ENCODE measurements around the gene GAL3ST1. TPM values are rescaled to one million over a fixed set of nuclear protein-coding genes. Genes with fewer than 3 reads are reported as not detected.
A peak's percentile ranks its signal among the peaks of the same experiment; 100 is the strongest.

Gene GAL3ST1
- total and polyA plus RNA-seq, 5 experiments from 2014 or later, result 1.1 to 2.7 (median 1.6) TPM; not detected in 2

DNA sequence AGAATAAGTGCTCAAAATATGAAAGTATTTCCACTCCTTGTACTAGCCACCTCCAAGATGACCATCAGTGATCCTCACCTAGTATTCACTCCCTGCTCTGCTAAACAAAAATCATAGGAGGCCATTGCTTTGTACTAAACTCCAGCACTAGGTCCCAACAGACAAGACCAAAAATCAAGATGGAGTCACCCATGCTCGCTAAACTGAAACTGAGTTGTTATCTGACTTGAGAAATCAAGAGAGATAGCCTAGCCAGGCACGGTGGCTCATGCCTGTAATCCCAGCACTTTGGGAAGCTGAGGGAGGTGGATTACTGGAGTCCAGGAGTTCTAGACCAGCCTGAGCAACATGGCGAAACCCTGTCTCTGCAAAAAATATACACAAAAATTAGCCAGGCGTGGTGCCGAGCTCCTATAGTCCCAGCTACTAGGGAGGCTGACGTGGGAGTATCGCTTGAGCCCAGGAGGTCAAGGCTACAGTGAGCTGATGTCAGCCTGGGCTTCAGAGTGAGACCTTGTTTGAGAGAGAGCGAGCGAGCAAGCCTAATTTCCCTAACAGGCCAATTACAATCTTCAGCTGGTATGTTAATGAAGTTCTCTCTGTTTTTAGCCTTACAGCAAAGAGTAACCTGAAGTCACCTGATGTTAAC lies 37.3 kb downstream of the GAL3ST1 start:
- no peak overlapping the region for H3K27ac Mint-ChIP-seq
- POLR2A ChIA-PET, result no interaction called here
- ATAC-seq, result no peak
- peaks cover 0 to 3% (median under 1%) of the 10 kb centered on the region in 4 donors for H3K4me1 Mint-ChIP-seq
- H3K4me3 Mint-ChIP-seq, result no peak overlapping the region
- no peaks in the 10 kb centered on the region for H3K9me3 Mint-ChIP-seq
- DNase-seq, result no peak
- peaks cover 7 to 34% (median 22%) of the 10 kb centered on the region in 5 donors for H3K27me3 Mint-ChIP-seq
- no peaks in the 10 kb centered on the region for H3K36me3 Mint-ChIP-seq

DNA sequence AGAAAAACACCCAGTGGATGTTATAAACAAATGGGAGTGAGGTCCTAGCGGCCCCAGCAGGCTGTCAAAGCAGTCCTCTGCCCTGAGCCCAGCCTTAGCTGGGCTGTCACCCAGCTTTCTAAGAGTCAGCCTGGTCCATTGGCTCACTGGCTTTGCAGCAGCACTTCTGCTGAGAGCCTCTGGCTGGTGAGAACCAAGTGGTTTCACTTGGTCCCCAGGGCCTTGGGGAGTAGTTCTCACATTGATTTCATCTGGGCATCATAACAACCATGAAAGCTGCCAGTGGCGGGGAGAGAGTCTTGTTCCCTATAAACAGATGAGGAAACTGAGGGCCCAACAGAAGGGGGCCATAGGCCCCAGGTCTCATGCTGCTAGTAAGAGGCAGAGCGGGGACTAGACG lies 39.3 kb downstream of the GAL3ST1 start:
- Mint-ChIP-seq H3K9me3 (no peaks in the 10 kb centered on the region), H3K4me3 (no peak overlapping the region), H3K27me3 (peaks cover 5 to 22% (median 14%) of the 10 kb centered on the region in 5 donors), H3K27ac (no peak overlapping the region), H3K4me1 (no peaks in the 10 kb centered on the region), H3K36me3 (no peaks in the 10 kb centered on the region)
- POLR2A ChIA-PET, result no interaction called here
- DNase-seq (no peak), ATAC-seq (no peak)

DNA sequence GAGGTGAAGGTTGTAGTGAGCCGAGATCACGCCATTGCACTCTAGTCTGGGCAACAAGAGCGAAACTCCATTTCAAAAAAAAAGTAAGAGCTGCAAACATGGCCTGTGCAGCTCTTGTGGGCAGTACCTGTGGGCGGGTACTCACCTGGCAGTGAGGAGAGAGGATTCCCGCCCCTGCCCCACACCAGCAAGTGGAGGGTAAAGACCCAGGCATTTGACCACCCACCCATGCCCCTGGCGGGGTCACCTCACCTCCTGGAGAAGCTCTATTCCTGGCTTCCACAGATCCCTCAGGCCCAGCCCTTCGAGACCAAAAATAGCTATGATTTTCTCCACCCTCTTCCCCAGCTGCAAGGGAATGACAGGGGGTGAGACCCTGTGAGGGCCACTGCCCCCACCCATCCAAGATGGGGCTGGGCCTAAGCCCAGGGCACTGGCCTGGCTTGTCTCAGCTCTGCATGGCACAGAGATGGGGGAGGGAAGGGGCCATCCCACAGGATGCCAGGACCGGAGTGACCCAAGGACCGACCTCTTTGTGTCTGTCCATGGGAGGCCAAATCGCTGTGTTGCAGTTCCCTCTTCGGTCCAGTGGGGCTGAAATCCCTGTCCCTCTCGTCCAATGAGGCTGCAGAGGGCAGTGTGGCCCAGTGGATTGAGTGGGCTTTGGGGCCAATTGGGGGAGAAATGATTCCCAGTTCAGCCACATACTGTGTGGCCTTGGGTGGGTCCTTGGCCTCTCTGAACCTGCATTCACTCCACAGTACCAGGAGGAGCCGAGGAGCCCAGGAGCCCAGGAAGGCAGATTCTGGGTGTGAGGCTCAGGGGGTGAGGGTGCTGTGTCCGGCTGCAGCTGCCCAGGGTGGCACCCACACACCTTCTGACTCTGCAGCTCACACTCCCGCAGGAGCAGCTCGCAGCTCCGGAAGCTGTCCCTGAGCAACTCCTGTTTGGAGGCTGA lies 42.5 kb downstream of the GAL3ST1 start:
- Mint-ChIP-seq H3K9me3 (no peaks in the 10 kb centered on the region), H3K27ac (no peak overlapping the region), H3K36me3 (no peaks in the 10 kb centered on the region), H3K4me3 (no peak overlapping the region), H3K27me3 (peaks cover 0 to 7% (median 0%) of the 10 kb centered on the region in 5 donors), H3K4me1 (no peaks in the 10 kb centered on the region)
- DNase-seq (no peak), ATAC-seq (no peak)
- POLR2A ChIA-PET, result no interaction called here

DNA sequence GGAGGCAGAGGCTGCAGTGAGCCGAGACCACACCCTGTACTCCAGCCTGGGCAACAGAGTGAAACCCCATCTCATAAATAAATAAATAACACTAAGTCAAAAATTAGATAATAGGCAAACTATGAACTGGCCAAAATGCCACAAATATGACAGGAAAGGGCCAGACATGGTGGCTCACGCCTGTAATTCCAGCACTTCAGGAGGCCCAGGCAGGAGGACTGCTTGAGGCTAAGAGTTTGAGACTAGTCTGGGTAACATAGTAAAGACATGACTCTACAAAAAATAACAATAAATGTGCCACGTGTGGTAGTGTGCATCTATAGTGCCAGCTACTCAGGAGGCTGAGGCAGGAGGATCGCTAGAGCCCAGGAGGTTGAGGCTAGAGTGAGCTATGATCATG lies 47.8 kb downstream of the GAL3ST1 start:
- no peaks in the 10 kb centered on the region for H3K9me3 Mint-ChIP-seq
- no peaks in the 10 kb centered on the region for H3K36me3 Mint-ChIP-seq
- H3K27me3 Mint-ChIP-seq, result peaks cover 0 to 7% (median 0%) of the 10 kb centered on the region in 5 donors
- POLR2A ChIA-PET, result no interaction called here
- H3K4me3 Mint-ChIP-seq, result no peak overlapping the region
- H3K27ac Mint-ChIP-seq, result no peak overlapping the region
- H3K4me1 Mint-ChIP-seq, result no peaks in the 10 kb centered on the region
- DNase-seq (no peak), ATAC-seq (no peak)

DNA sequence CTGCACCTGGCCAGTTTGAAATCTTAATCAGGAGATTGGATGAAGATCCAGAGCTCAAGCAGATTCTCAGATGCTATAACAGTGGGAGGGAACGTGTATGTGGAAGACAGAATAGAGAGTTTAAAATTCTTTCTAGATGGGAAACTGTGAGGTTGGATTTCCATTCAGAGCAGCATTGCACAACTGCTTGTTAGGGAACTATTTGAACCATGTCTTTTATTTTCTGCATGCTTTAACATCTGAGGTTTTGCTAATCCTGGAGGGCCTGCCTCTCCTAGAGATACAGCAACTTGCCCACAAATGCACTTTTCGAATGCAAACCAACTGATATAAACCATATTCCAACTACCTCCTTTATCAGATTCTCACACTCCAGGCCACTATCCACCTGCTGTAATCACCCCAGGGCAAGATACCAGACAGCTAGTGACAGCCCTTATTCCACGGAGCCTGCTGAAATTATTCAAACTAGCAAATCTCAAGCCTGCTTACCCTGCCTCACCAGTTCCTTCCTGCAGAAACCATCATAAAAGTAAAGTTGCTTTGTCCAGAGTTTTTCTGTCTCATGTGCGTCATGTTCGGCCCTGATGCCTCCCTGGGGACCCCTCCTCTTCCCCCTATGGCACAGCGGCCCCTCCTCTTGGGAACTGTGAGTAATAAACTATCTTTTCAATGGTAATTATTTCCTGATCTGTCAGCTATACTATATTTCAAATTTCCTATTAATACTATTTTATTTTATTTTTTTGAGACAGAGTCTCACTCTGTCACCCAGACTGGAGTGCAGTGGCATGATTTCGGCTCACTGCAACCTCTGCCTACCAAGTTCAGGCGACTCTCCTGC lies 50.6 kb downstream of the GAL3ST1 start:
- Mint-ChIP-seq H3K27me3 (peaks cover 0 to 10% (median 0%) of the 10 kb centered on the region in 5 donors), H3K4me3 (no peak overlapping the region), H3K9me3 (no peaks in the 10 kb centered on the region), H3K36me3 (no peaks in the 10 kb centered on the region), H3K27ac (no peak overlapping the region), H3K4me1 (no peaks in the 10 kb centered on the region)
- POLR2A ChIA-PET, result no interaction called here
- ATAC-seq (no peak), DNase-seq (no peak)

DNA sequence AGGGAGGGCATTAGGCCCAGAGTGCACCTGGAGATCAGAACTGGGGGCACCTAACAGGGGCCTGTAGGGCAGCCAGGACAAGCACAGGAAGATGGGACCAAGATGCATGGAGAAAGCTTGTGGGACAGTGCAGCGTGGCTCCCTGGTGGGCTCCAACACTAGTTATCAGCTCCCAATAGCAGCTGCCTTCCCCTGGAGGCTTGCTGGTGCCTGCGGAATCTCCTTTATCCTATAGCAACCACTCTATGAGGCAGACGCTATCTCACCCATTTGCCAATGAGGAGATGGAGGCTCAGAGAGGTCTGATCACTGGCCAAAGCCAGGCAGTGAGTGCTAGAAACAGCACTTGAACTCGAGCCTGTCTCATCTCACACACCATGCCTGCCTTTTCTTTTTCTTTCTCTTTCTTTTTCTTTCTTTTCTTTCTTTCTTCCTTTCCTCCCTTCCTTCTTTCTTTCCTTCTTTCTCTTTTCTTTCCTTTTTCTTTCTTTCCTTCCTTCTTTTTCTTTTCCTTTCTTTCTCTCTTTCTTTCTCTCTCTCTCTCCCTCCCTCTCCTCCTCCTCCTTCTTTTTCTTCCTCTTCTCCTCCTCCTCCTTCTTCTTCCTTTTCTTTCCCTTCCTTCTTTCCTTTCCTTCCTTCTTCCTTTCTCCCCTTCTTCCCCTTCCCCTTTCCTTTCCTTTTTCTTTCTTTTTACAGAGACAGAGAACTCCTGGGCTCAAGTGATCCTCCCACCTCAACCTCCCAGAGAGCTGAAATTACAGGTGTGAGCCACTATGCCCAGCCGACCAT lies 52.9 kb downstream of the GAL3ST1 start:
- no peaks in the 10 kb centered on the region for H3K4me1 Mint-ChIP-seq
- peaks cover 0 to 2% (median 0%) of the 10 kb centered on the region in 3 donors for H3K36me3 Mint-ChIP-seq
- H3K9me3 Mint-ChIP-seq, result no peaks in the 10 kb centered on the region
- ATAC-seq (no peak), DNase-seq (no peak)
- H3K27me3 Mint-ChIP-seq, result peaks cover 0 to 10% (median 0%) of the 10 kb centered on the region in 5 donors
- peak overlapping the region in 1 of 10 donors; percentile 45 for H3K27ac Mint-ChIP-seq
- H3K4me3 Mint-ChIP-seq, result no peak overlapping the region
- POLR2A ChIA-PET, result no interaction called here

DNA sequence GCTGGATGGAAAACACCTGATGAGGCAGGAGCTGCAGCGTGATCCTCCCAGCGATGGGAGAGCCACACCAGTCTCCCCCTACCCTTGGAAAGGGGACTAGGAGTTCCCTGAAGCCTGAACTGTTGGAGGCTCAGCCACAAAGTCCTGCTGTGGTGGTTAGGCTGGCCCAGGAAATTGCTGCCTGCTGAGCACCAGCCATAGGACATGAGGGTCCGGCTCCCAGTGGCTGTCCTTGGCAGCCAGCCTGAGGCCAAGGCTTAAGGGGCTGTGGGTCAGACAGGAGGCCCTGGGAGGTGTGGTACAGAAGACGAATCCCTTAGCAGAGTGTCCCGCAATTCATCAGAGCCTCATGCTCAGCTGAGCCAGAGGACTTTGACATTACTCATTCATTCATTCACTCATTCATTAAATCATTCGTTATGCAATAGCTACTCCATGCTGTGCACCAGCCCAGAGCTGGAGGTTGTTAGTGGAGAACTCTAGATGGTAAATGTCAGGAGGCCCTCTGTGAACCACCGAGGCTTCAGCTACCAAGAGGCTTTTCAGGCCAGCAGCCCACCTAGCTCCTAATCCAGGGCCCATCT lies 54.5 kb downstream of the GAL3ST1 start:
- POLR2A ChIA-PET, result no interaction called here
- Mint-ChIP-seq H3K9me3 (no peaks in the 10 kb centered on the region), H3K36me3 (peaks cover 0 to 2% (median 0%) of the 10 kb centered on the region in 3 donors), H3K4me3 (no peak overlapping the region), H3K4me1 (no peaks in the 10 kb centered on the region), H3K27me3 (peaks cover 0 to 9% (median 0%) of the 10 kb centered on the region in 5 donors), H3K27ac (no peak overlapping the region)
- DNase-seq (no peak), ATAC-seq (no peak)

DNA sequence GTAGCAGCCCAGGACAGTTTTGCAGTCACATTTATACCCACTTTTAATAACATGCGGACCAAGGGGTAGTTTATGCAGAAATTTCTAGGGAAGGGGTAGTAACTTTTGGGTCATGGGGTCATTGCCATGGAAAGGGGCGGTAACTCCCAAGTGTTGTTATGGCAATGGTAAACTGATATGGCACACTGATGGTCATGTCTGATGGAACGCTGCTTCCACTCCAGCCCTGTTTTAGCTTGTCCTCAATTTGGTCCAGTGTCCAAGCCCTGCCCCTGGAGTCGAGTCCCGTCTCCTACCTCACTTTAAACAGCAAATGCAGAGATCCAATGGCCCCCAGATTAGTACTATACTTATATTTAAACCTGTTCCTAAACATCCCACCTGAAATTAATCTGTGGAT lies 57.7 kb downstream of the GAL3ST1 start:
- Mint-ChIP-seq H3K9me3 (peaks cover 0 to 6% (median 0%) of the 10 kb centered on the region in 9 donors), H3K4me3 (no peak overlapping the region), H3K36me3 (peaks cover 0 to 2% (median 0%) of the 10 kb centered on the region in 3 donors), H3K27ac (no peak overlapping the region), H3K27me3 (peaks cover 0 to 4% (median 1%) of the 10 kb centered on the region in 5 donors), H3K4me1 (no peaks in the 10 kb centered on the region)
- DNase-seq (no peak), ATAC-seq (no peak)
- POLR2A ChIA-PET, result no interaction called here

DNA sequence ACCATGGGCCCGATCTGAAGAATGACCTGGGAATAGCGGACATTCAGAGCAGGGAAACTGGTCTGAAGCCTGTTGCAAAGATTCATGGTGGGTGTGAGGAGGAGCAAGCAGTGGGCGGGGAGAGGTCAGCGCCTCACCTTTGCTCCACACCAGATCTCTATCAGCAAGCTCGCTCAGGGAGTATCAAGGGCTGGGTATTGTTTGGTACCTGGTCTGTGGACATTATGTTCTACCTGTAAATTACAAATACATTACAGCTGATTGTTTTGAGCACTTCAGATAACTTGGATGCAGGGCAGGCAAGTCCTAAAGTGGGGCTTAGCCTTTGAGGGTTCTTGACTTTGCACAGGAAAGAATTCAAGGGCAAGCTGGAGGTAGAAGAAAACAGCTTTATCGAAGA lies 58.2 kb downstream of the GAL3ST1 start:
- ATAC-seq (no peak), DNase-seq (no peak)
- Mint-ChIP-seq H3K36me3 (peaks cover 0 to 2% (median 0%) of the 10 kb centered on the region in 3 donors), H3K9me3 (peaks cover 0 to 6% (median 0%) of the 10 kb centered on the region in 9 donors), H3K4me1 (no peaks in the 10 kb centered on the region), H3K4me3 (no peak overlapping the region), H3K27ac (peak overlapping the region in 1 of 10 donors; percentile 65), H3K27me3 (peaks cover 0 to 3% (median 1%) of the 10 kb centered on the region in 5 donors)
- POLR2A ChIA-PET, result no interaction called here

DNA sequence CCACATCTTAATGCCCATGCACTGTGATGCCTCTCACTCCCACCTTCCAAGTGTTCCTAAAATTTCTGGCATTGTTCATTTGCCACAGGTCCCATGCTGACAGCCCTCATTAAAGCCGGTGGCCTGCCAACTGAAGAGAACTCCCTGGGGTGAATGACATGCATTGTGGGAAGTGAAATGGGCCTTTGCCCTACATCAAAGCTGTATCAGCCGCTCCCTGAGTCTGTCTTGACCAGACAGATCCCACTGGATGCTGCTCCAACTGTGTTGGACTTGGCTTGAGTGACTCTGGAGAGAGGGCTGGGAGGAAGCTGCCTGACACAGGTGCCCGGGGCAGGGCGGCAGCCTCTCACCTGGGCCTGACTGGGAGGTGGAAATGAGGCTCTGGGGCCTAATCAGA lies 60.2 kb downstream of the GAL3ST1 start:
- POLR2A ChIA-PET, result no interaction called here
- Mint-ChIP-seq H3K9me3 (peaks cover 0 to 6% (median 0%) of the 10 kb centered on the region in 9 donors), H3K4me3 (no peak overlapping the region), H3K4me1 (no peaks in the 10 kb centered on the region), H3K27ac (peak overlapping the region in 1 of 10 donors; percentile 76), H3K36me3 (peaks cover 0 to 2% (median 0%) of the 10 kb centered on the region in 3 donors), H3K27me3 (peaks cover 0 to 6% (median 0%) of the 10 kb centered on the region in 5 donors)
- DNase-seq (no peak), ATAC-seq (no peak)

DNA sequence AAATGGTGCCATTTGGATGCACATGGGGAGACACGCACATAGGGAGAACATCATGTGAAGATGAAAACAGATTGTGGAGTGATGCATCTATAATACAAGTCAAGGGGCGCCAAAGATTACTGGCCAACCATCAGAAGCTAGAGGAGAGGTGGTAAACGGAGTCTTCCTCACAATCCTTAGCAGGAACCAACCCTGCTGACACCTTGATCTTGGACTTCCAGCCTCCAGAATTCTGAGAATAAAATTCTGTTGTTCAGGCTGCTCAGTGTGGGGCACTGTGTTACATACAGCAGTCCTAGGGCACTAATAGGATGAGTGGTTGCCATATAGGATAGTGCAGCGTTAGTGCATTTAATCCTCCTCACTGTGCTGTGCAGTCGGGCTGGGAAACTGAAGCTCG lies 61.0 kb downstream of the GAL3ST1 start:
- H3K27me3 Mint-ChIP-seq, result peaks cover 0 to 5% (median 0%) of the 10 kb centered on the region in 5 donors
- no peak overlapping the region for H3K4me3 Mint-ChIP-seq
- peaks cover 0 to 6% (median 0%) of the 10 kb centered on the region in 9 donors for H3K9me3 Mint-ChIP-seq
- no peak for ATAC-seq
- H3K36me3 Mint-ChIP-seq, result peaks cover 0 to 2% (median 0%) of the 10 kb centered on the region in 3 donors
- H3K4me1 Mint-ChIP-seq, result no peaks in the 10 kb centered on the region
- no peak for DNase-seq
- POLR2A ChIA-PET, result no interaction called here
- H3K27ac Mint-ChIP-seq, result no peak overlapping the region

DNA sequence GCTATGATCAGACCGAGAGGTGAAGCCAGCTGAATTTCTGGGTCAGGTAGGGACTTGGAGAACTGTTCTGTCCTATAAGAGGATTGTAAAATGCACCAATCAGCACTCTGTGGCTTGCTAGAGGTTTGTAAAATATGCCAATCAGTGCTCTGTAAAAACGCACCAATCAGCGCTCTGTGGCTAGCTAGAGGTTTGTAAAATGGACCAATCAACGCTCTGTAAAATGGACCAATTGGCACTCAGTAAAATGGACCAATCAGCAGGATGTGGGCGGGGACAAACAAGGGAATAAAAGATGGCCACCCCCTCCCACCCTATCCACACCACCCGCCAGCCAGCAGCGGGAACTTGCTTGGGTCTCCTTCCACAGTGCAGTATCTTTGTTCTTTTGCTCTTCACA lies 62.6 kb downstream of the GAL3ST1 start:
- no peak overlapping the region for H3K27ac Mint-ChIP-seq
- peaks cover 0 to 6% (median 0%) of the 10 kb centered on the region in 9 donors for H3K9me3 Mint-ChIP-seq
- H3K27me3 Mint-ChIP-seq, result peaks cover 3 to 8% (median 5%) of the 10 kb centered on the region in 5 donors
- H3K4me3 Mint-ChIP-seq, result no peak overlapping the region
- no peaks in the 10 kb centered on the region for H3K36me3 Mint-ChIP-seq
- H3K4me1 Mint-ChIP-seq, result no peaks in the 10 kb centered on the region
- DNase-seq (no peak), ATAC-seq (no peak)
- POLR2A ChIA-PET, result no interaction called here

Data from naive thymus-derived CD8-positive, alpha-beta T cell (primary cell).